GM21529 (cell line): Measurements from ENCODE around the gene TMEM109.
A peak's percentile ranks its signal among the peaks of the same experiment; 100 is the strongest.

Experiments used
- ATAC-seq: cut with Tn5 transposase; IDR thresholded peaks from one replicate; pipeline ENCODE4 v1.9.1; 2021; ENCODE audit not compliant: unreplicated experiment

The TMEM109 gene

DNA sequence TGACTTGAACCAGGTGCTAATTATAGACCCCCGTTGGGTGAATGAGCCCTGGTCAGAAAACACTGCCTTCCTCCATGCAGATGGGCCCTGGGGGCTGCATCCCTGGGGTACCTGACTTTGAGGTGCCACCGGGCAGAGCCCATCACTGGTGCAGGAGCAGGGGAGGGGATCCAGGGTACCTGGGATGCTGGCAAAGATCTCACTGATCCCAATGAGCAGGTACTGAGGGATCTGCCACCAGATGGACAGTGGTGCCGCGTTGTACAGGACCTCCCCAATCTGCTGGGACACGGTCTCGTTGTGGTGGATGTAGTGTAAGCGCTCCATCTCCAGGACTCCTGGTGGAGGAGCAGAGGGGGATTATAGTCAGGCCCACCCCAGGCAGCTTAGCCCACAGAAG is 25.3 kb downstream of the TMEM109 start:
- ATAC-seq = no peak

DNA sequence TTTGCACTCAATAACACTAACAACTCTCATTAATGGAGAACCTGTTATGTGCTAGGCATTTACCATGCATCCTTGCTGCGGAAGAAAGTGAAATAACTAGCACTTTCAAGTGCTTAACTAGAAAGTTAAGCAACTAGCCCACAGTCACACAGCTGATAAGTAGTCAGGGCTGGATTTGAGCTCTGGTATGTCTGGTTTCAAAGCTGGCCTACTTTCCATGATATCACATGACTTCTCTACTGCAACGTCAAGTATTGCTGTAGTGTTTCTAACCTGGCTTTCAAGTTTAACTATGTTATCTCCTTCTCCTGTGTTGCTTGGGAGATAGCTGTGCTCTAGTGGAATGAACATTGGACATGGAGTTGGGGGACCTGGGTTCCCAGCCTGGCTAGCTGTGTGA is 25.9 kb downstream of the TMEM109 start:
- ATAC-seq = no peak

DNA sequence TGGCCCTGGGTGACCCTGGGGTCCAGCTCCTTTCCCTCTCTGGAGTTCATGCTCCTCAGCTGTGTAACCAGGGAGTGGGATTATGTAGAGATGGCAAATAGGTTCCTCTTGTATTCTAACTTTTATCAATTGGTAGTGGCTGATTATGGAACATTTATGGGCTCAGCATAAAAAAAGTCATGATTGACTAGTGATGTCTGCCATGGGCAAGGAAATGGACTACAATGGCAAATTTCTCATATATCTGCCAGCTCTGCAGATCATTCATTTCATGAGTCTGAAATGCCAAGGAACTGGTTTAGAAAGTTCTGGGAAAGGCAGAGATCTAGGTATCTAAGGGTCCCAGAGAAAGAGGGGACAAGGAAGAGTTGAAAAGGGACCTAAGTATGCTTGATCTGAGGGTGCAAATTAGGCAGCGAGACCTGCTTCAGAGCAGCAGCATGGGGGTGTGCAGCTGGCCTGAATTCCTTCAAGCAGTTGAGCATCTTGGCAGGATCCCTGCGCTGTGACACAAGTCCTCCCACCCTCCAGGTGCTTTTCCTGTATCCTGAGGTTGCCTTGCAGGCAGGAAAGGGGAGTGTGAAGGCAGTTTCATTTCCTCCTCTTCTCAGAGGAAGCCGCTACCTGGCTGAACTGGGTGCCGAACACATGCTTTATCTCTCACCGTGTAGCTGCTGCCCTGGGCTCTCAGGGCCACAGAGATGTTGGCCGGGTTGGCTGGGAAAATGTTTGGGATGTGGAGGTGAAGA is 27.6 kb downstream of the TMEM109 start:
- ATAC-seq = no peak

DNA sequence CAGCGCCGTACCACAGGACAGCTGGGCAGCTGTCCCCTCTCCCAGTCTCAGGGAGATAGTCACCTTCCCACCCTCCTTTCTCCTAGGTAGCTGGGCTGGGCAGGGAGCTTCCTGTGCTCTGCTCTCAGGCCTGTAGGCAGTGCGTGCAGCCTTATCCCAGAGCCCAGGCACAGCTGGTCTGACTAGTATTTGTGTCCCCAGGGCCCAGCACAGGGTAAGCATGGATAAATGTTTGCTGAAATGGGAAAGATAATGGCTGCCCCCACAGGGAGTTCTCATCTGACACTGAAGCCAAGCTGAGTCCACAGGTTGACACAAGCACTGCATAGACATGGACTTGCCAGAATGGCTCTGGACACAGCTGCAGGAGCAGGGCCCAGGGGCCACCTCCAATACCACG is 28.3 kb downstream of the TMEM109 start:
- no peak for ATAC-seq

DNA sequence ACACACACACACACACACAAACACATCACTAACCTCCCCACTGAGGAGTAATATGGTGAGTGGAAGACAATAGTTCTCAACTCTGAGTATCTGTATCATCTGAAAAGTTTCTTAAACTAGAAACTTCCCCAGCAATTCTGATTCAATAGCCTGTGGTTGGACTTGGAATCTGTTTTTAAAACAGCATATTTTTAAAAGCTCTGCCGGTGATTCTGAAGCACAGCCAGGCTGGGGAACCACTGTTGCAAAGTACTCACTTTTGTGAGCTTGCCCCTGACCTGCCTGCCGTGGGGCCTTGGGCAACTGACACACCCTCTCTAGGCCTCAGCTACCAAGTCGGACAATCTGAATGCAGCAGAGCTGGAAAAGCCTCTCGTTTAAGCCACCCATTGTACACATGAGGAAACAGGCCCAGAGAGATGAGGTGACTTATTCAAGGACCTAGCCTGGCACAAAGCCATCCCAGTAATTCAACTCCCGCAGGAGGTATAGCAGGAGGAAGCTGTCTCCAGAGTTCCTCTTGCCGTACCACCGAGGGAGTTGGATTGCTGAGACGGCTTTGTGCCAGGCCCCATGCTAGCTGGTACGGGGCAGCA is 29.1 kb downstream of the TMEM109 start:
- no peak for ATAC-seq

DNA sequence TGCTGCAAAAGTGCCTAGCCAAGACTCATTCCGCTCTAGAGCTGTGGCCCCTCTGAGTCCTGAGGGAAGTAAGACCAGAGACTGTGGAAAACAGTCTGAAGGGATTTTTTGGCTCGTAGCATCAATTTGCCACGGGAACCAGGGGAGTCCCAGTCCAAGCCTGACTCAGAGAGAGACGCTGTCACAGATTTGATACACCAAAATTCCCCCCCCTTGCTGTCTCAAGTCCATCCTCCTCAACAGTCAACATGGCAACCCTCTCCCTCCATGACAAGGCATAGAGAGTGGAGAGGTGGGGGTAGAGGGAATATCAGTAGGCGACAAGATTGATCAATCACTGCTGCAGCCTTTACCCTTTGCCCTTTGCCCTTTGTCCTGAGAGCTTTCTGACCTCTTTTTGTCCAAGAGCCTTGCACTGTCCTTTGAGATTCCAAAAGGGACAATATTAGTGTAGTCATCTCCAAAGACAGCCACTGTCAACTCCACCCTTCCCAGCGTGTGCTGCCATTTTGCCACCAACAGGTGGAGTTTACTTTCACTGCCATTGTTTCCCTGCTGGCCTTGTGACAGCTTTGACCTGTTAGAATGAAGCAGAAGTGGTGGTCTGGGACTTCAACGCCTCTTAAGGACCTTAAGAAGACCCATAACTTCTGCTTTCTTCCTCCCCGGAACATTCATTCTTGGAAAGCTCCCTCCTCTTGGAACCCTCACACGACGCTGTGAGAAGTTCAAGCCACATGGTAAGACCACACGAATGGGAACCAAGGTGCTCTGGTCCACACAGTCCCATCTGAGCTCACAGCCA is 30.7 kb downstream of the TMEM109 start:
- ATAC-seq = no peak

DNA sequence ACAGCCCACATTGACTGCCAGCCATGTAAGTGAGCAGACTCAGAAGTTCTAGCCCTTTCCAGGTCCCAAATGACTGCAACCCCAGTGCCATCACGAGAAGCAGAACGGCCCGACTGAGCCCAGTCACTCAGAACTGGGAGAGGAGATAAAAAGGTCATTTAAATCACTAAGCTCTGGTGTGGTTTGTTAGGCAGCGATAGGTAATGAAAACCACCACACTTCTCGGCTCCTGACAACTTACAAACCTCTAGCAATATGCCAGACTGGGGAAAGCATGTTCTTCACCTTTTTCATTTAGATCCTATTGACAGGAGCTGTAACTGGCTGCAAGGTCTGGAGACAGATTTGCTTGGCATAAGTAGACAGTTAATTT is 31.3 kb downstream of the TMEM109 start:
- ATAC-seq = no peak

- no peak for ATAC-seq
These were observed 32.8 kb downstream of the TMEM109 start for GRCh38 chr11:60946601-60947264.

GRCh38 chr11:60947700-60948099 is 33.7 kb downstream of the TMEM109 start:
- no peak for ATAC-seq

- no peak for ATAC-seq
These were observed 34.3 kb downstream of the TMEM109 start for GRCh38 chr11:60948250-60948649.

DNA sequence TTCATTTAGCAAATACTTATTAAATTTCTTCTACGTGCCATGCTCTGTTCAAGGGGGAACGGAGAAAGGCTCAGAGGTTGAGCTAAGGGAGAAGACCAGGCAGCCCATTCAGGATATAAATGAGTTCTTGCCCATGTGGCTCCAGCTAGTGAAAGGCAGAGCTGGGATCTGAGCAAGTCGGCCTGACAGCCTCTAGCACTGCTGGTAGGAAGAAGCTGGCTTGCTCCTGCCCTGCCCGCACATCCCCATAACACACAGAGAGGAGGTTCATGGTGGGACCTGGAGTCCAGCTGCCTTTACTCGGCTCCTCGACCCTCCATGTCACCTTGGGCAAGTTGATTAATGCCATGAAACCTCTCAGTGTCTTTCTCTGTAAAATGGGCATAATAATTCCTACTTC is 36.1 kb downstream of the TMEM109 start:
- no peak for ATAC-seq

- ATAC-seq = no peak
These were observed 37.1 kb downstream of the TMEM109 start for GRCh38 chr11:60950933-60951605.

DNA sequence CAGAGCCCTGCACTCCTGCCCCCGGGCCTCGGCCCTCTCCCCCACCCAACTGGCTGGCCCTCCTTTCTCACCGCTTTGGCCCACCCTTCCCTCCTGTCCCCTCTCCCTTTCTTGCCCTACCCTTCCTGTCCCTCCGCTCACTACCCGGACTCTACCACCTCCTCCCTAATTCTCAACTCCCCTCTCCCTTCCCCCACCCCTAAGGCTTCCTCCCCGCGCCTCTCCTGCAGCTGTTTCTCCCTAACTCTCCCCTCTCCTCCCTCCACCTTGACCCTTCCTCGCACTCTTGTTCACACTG is 37.6 kb downstream of the TMEM109 start:
- no peak for ATAC-seq

DNA sequence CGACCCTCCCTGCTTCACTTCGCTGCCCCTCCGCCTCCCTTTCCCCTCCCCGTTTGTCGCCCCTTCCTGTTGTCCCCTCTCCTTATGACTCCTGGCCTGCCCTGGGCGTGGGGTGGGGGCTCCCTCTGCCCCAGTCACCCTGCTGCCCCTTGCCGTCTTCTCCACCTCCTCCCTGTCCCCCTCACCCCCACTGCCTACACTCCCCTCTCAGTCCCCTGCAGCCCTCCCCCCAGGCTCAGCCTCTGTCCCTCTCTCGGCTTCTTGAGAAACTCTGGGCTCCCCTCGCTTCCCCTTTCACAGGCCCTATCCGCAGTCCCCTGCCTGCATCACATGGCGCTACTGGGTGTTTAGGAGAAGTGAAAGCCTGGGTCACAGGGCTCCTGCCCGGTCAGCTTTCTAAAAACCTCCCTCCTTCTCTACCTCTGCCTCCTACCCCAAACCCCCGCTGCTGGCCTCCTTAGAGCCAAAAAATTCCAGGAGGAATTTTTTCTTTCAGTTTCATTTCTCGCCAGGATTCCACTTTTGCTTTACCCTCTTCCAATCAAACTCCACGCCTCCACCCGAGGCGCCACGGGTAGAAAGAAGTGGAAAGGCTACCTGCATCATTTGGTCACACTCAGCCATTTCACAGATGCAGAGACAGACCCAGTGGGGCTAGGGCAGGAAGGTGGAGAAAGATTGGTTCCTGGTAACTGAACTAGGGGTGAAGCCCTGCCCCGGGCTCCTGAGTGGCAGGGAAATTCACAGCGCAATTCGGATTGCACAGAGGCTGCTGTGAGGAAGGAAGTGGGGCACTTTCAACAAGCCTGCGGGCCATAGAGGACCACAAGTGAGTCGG is 38.2 kb downstream of the TMEM109 start, which contains the start of gene SLC15A3:
Gene SLC15A3, minus strand, starts transcription at position 273 of the 838 bp plus-strand sequence. CDS start 625 bp downstream, outside the sequence.
- ATAC-seq = peak; percentile 69

GRCh38 chr11:60952742-60953170 is 38.8 kb downstream of the TMEM109 start:
- ATAC-seq = no peak

- ATAC-seq = no peak
These were observed 39.8 kb downstream of the TMEM109 start for GRCh38 chr11:60953781-60954180.

DNA sequence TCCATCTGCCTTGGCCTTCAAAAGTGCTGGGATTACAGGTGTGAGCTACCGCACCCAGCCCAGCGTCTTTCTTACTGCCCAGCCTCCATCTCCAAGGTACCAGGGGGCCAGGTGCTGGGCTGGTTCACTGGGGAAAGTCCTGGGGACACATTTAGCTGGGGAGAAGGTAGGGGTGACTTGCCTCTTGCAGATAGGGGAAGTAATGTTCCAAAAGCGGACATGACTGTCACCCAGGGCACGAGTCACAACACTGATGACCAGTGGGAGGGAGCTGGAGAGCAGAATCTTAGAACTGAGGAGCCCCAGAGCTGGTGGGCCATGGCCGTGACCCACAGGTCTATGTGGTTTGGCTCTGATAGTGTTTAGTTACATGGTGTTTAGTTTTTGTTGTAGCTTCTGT is 40.5 kb downstream of the TMEM109 start:
- ATAC-seq = no peak

DNA sequence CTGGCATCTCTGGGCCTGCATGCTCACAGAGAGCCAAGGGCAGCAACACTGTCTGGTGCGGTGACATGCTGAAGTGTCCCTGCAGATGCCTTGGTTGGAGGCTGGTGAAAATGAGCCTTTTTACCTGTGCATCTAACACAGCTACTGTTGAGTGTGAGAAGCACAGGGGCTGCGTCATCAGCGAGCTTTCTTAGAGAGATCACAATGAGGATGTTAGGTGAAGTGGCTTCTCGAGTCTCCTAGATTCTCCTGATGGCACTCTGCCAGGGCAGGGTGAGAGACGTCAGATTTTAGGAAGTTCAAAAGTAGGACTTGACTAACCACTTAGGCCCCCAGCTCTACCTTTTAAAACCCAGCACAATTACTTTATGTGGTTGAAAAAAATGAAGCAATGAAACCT is 41.6 kb downstream of the TMEM109 start:
- no peak for ATAC-seq

DNA sequence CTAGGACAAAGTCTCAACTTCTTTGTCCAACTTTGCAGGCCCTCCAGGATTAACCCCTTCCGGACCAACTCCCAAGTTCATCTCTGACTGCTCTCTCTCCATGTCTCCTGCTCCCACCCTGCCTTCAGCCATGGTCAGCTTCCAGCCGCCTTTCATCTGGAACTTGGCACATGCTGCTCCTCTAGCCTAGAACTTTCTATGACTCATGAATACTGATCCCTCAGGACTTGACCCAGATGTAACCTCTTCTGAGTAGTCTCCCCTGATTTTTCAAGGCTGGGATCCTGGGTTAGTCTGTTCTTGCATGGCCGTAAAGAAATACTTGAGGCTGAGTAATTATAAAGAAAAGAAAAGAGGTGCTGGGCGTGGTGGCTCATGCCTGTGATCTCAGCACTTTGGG is 43.2 kb downstream of the TMEM109 start:
- no peak for ATAC-seq

- no peak for ATAC-seq
These were observed 45.5 kb downstream of the TMEM109 start for GRCh38 chr11:60959431-60959830.
